ENCODE measurements around the gene SSC4D. TPM values are rescaled to one million over a fixed set of nuclear protein-coding genes. Genes with fewer than 3 reads are reported as not detected.
"Not testable (repeated sequence)": the region's sequence is repeated elsewhere in the genome, so short reads cannot be mapped to it uniquely, and the experiment has no call there.

SSC4D gene
- total and polyA plus RNA-seq, 9 of the 15 experiments (the other 6 are each of a cell fraction or from before 2014, with no cell fraction given), result 0.06 to 1.1 (median 0.85) TPM; not detected in 1

- TF ChIP-seq ZFP36 (IDR thresholded peaks at IDR 0.05; ENCODE audit: low read depth, low read length, partially characterized antibody) (peak; percentile 95), MTA2 (IDR thresholded peaks at IDR 0.05; ENCODE audit: low read depth) (peak; percentile 31; the same call in 1 of the 2 replicates), TGIF2 (CRISPR knock-in tag; IDR thresholded peaks at IDR 0.05) (no peak), WHSC1 (IDR thresholded peaks at IDR 0.05; ENCODE audit: low read length) (no peak), MYNN (IDR thresholded peaks at IDR 0.05) (no peak), MYNN (CRISPR knock-in tag; IDR thresholded peaks at IDR 0.05) (no peak)
- TF ChIP-seq, protein P1, sequence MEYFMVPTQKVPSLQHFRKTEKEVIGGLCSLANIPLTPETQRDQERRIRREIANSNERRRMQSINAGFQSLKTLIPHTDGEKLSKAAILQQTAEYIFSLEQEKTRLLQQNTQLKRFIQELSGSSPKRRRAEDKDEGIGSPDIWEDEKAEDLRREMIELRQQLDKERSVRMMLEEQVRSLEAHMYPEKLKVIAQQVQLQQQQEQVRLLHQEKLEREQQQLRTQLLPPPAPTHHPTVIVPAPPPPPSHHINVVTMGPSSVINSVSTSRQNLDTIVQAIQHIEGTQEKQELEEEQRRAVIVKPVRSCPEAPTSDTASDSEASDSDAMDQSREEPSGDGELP (CRISPR knock-in tag; IDR thresholded peaks at IDR 0.05; ENCODE audit: borderline replicate concordance), result peak; percentile 49
Measured at GRCh38 chr7:76403780-76404494, 5.6 kb downstream of the SSC4D start (continued).

- H3K4me2 ChIP-seq (ENCODE audit: insufficient read depth, low read length); DNase-seq (ENCODE audit: extremely low read depth in 1 of 4, low spot score in 3 of 4); FAIRE-seq; POLR2A ChIA-PET; ATAC-seq; intact Hi-C loops (cut with micrococcal nuclease); H3K9me1 ChIP-seq (ENCODE audit: control insufficient read depth, insufficient read depth, low read length); H4K20me1 ChIP-seq (replicated peaks; ENCODE audit: control insufficient read depth, insufficient read depth, low read length); H3K9ac ChIP-seq (ENCODE audit: insufficient read depth in 1 of 2, low read depth in 2 of 2, low read length in 2 of 2); H2AFZ ChIP-seq (ENCODE audit: low read depth, low read length); CTCF ChIA-PET (ENCODE audit: low intra/inter-chr PET ratio); H3K27me3 ChIP-seq (ENCODE audit: control insufficient read depth in 2 of 2, insufficient read depth in 2 of 2, low read length in 2 of 2); H3K36me3 ChIP-seq (ENCODE audit: control insufficient read depth, insufficient read depth, low read length); H3K9me3 ChIP-seq (replicated peaks; ENCODE audit: control insufficient read depth, insufficient read depth, low read depth, low read length); in situ Hi-C loops (cut with MboI); H3K79me2 ChIP-seq (ENCODE audit: control insufficient read depth, insufficient read depth, low read length); BruUV-seq (replicated peaks); H3K4me3 ChIP-seq; H3K27ac ChIP-seq (ENCODE audit: extremely low read depth, low read depth, low read length): not testable (repeated sequence)
- TF ChIP-seq C11orf30 (IDR thresholded peaks at IDR 0.05; ENCODE audit: low read depth) (peak; percentile 22; the same call in 1 of the 2 replicates), ZNF316 (IDR thresholded peaks at IDR 0.05) (0 out of 2 replicates have a peak, but pooled peaks have one; percentile 30), MAFF (IDR thresholded peaks at IDR 0.05; ENCODE audit: low read length) (peak; percentile 21; the same call in 1 of the 2 replicates)
- TF ChIP-seq, protein P2, sequence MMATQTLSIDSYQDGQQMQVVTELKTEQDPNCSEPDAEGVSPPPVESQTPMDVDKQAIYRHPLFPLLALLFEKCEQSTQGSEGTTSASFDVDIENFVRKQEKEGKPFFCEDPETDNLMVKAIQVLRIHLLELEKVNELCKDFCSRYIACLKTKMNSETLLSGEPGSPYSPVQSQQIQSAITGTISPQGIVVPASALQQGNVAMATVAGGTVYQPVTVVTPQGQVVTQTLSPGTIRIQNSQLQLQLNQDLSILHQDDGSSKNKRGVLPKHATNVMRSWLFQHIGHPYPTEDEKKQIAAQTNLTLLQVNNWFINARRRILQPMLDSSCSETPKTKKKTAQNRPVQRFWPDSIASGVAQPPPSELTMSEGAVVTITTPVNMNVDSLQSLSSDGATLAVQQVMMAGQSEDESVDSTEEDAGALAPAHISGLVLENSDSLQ (IDR thresholded peaks at IDR 0.05), result peak; percentile 71
- 78% methylated on average over 6 of the region's 8 CpGs for WGBS (ENCODE audit: insufficient coverage, low coverage, missing lambda C conversion rate)
- peaks cover 3 to 14% of the 10 kb centered on the region in 2 experiments; a peak in 3 of 5 replicates for H3K4me1 ChIP-seq (replicated peaks in 1 of 2; ENCODE audit: control insufficient read depth in 2 of 2, insufficient read depth in 2 of 2, low read length in 2 of 2)
Measured at GRCh38 chr7:76403097-76403496, 6.4 kb downstream of the SSC4D start.

All from K562 (cell line).